HepG2 (cell line): ENCODE measurements around the gene MYO19. TPM values are rescaled to one million over a fixed set of nuclear protein-coding genes. Genes with fewer than 3 reads are reported as not detected.

Source experiments
- AGO1 ChIP-seq: fragments of 200-400 bp; formaldehyde crosslinking; IDR thresholded peaks from 2 replicates; pipeline ENCODE4 v1.6.1; 2017; ENCODE audit warnings: mild to moderate bottlenecking, low read depth, low read length, moderate library complexity; ENCODE audit not compliant: poor library complexity, severe bottlenecking
- CHCHD3 ChIP-seq: sonication (generic); formaldehyde crosslinking; IDR thresholded peaks from 2 replicates; pipeline ENCODE4 v1.8.0; 2022; ENCODE audit warnings: mild to moderate bottlenecking, missing genetic modification reagents, moderate library complexity
- CREB1 ChIP-seq, 2 experiments: fragments of 450-650 bp in 1 of 2; IDR thresholded peaks; 2 replicates each; pipeline ENCODE4 v1.6.1; 2016 to 2017; ENCODE audit warnings: control low read depth in 1 of 2, mild to moderate bottlenecking in 1 of 2, missing compliant biosample characterization in 1 of 2, missing genetic modification characterization in 1 of 2
- E2F2 ChIP-seq: sonication (generic); formaldehyde crosslinking; IDR thresholded peaks from 2 replicates; pipeline ENCODE4 v1.4.0; 2020; ENCODE audit warnings: missing genetic modification reagents, borderline replicate concordance
- ELF1 ChIP-seq: sonication (generic); formaldehyde crosslinking; IDR thresholded peaks from 2 replicates; pipeline ENCODE4 v1.4.0; 2020; ENCODE audit warnings: missing genetic modification reagents
- ERF ChIP-seq: IDR thresholded peaks from 2 replicates; pipeline ENCODE4 v1.6.1; 2018; ENCODE audit warnings: missing biosample characterization, missing genetic modification reagents
- GATAD2A ChIP-seq: IDR thresholded peaks from 2 replicates; pipeline ENCODE4 v1.6.1; 2016
- KDM5B ChIP-seq: sonication (generic); formaldehyde crosslinking; IDR thresholded peaks from 2 replicates; pipeline ENCODE4 v1.4.0; 2020; ENCODE audit warnings: missing genetic modification reagents, mild to moderate bottlenecking, borderline replicate concordance
- MXI1 ChIP-seq: IDR thresholded peaks from 3 replicates; pipeline ENCODE4 v1.6.1; 2012; ENCODE audit warnings: low read depth, low read length, inconsistent platforms, borderline replicate concordance
- MYNN ChIP-seq: sonication (generic); formaldehyde crosslinking; IDR thresholded peaks from 2 replicates; pipeline ENCODE4 v1.4.0; 2020; ENCODE audit warnings: mild to moderate bottlenecking, low read depth, missing genetic modification reagents
- PITX1 ChIP-seq: sonication (generic); formaldehyde crosslinking; IDR thresholded peaks from 2 replicates; pipeline ENCODE4 v1.5.1; 2020; ENCODE audit warnings: mild to moderate bottlenecking, missing genetic modification reagents
- POLR2G ChIP-seq: fragments of 200-400 bp; formaldehyde crosslinking; IDR thresholded peaks from 2 replicates; pipeline ENCODE4 v1.6.1; 2018; ENCODE audit warnings: mild to moderate bottlenecking, low read depth, low read length, moderate library complexity
- PREB ChIP-seq: sonication (generic); formaldehyde crosslinking; IDR thresholded peaks from 2 replicates; pipeline ENCODE4 v1.4.0; 2020; ENCODE audit warnings: missing genetic modification reagents
- SRY ChIP-seq: sonication (generic); formaldehyde crosslinking; IDR thresholded peaks from 2 replicates; pipeline ENCODE4 v1.8.0; 2022; ENCODE audit warnings: mild to moderate bottlenecking, missing genetic modification reagents
- SSRP1 ChIP-seq: IDR thresholded peaks from 2 replicates; pipeline ENCODE4 v1.6.1; 2016; ENCODE audit warnings: control low read depth
- YEATS2 ChIP-seq: sonication (generic); formaldehyde crosslinking; IDR thresholded peaks from 2 replicates; pipeline ENCODE4 v1.4.0; 2020; ENCODE audit warnings: missing genetic modification reagents, borderline replicate concordance
- ZKSCAN8 ChIP-seq: IDR thresholded peaks from 2 replicates; pipeline ENCODE4 v1.6.1; 2016; ENCODE audit warnings: borderline replicate concordance, missing genetic modification reagents, missing compliant biosample characterization
- ZMAT5 ChIP-seq: sonication (generic); formaldehyde crosslinking; IDR thresholded peaks from 2 replicates; pipeline ENCODE4 v1.5.0; 2020; ENCODE audit warnings: mild to moderate bottlenecking, low read depth, missing genetic modification reagents, borderline replicate concordance
- ZNF180 ChIP-seq: sonication (generic); formaldehyde crosslinking; IDR thresholded peaks from 2 replicates; pipeline ENCODE4 v1.4.0; 2020; ENCODE audit warnings: low read depth, missing genetic modification reagents, borderline replicate concordance
- ZNF326 ChIP-seq: sonication (generic); formaldehyde crosslinking; IDR thresholded peaks from 2 replicates; pipeline ENCODE4 v1.4.0; 2020; ENCODE audit warnings: missing genetic modification reagents, borderline replicate concordance
- ZNF431 ChIP-seq: sonication (generic); formaldehyde crosslinking; IDR thresholded peaks from 2 replicates; pipeline ENCODE4 v1.9.0; 2022; ENCODE audit warnings: missing genetic modification reagents, low read depth, mild to moderate bottlenecking, borderline replicate concordance
- ZNF574 ChIP-seq: sonication (generic); formaldehyde crosslinking; IDR thresholded peaks from 2 replicates; pipeline ENCODE4 v1.4.0; 2020; ENCODE audit warnings: missing genetic modification reagents
- polyA plus RNA-seq, 8 experiments: library from polyadenylated mRNA; depleted of rRNA in 3 of 8; stranded (reverse) in 7 of 8; unstranded in 1 of 8; fragments of >200 nt; fragmentation: Illumina TruSeq in 4 of 8; extraction: Trizol in 4 of 8; gene quantifications; 2 replicates each; pipeline versions ENCODE4 v1.2.1 to v1.2.3, GENCODE V29; 2011 to 2016; ENCODE audit warnings: low read depth in 4 of 8, missing spikeins in 1 of 8, mixed read lengths in 1 of 8; ENCODE audit not compliant: insufficient read depth in 1 of 8
- total RNA-seq, 5 experiments: library from RNA; depleted of rRNA; stranded (reverse); fragments of >200 nt; fragmentation: Illumina TruSeq; extraction: Trizol; gene quantifications; 2 replicates each; pipeline ENCODE4 v1.2.3, GENCODE V29; 2016; ENCODE audit warnings: low read depth in 1 of 5

The MYO19 gene
- total and polyA plus RNA-seq, 2 of the 13 experiments (the other 11 are each of a cell fraction or from before 2014, with no cell fraction given), result 75.7 to 82.3 TPM

- TF ChIP-seq MYNN (no peak), ELF1 (CRISPR knock-in tag) (peak; percentile 90), ZNF574 (CRISPR knock-in tag) (peak; percentile 86), ZMAT5 (no peak), ZNF180 (CRISPR knock-in tag) (no peak), CREB1 (IDR thresholded peaks at IDR 0.05) (peak; percentile 65), CREB1 (CRISPR knock-in tag; IDR thresholded peaks at IDR 0.05) (peak; percentile 80; the same call in 1 of the 2 replicates), CHCHD3 (CRISPR knock-in tag) (no peak), AGO1 (no peak), MXI1 (peak; percentile 75; the same call in 1 of the 3 replicates), ZKSCAN8 (no peak; the same call in 1 of the 2 replicates), GATAD2A (CRISPR knock-in tag) (0 out of 2 replicates have a peak, but pooled peaks have one; percentile 26), YEATS2 (peak; percentile 87), E2F2 (CRISPR knock-in tag) (no peak), ZNF431 (CRISPR knock-in tag) (no peak), SRY (CRISPR knock-in tag) (0 out of 2 replicates have a peak, but pooled peaks have one; percentile 35), PREB (CRISPR knock-in tag) (no peak), ERF (peak; percentile 68; the same call in 1 of the 2 replicates), KDM5B (CRISPR knock-in tag) (peak; percentile 89), ZNF326 (CRISPR knock-in tag) (no peak), PITX1 (peak; percentile 74; the same call in 1 of the 2 replicates), SSRP1 (no peak), POLR2G (peak; percentile 83)
Measured at GRCh38 chr17:36486204-36487194, 48.2 kb downstream of the MYO19 start, which contains the start of gene ZNHIT3 (continued).
